Fibroblast of lung (primary cell): ENCODE data around the gene IKZF2. TPM values are rescaled to one million over a fixed set of nuclear protein-coding genes. Genes with fewer than 3 reads are reported as not detected.

ENCODE experiments used
- DNase-seq, 2 donors: peaks; one replicate each; pipeline versions ENCODE4 v3.0.0 to v3.0.0-alpha.2; 2010; ENCODE audit warnings: low read depth in 2 of 2
- H2AFZ ChIP-seq: 2 replicates; pipeline ENCODE4 v1.5.1; 2012; ENCODE audit warnings: low read length, control low read depth, inconsistent platforms
- H3K27ac ChIP-seq: 2 replicates; pipeline ENCODE4 v1.5.1; 2011; ENCODE audit warnings: low read length, control low read depth; ENCODE audit not compliant: insufficient read depth
- H3K27me3 ChIP-seq: 2 replicates; pipeline ENCODE4 v1.5.1; 2011; ENCODE audit warnings: mild to moderate bottlenecking, low read length; ENCODE audit not compliant: control insufficient read depth, insufficient read depth
- H3K36me3 ChIP-seq: 2 replicates; pipeline ENCODE4 v1.5.1; 2011; ENCODE audit warnings: low read length; ENCODE audit not compliant: control insufficient read depth, insufficient read depth
- H3K4me1 ChIP-seq: 2 replicates; pipeline ENCODE4 v1.5.1; 2011; ENCODE audit warnings: low read length; ENCODE audit not compliant: control insufficient read depth, insufficient read depth; ENCODE audit errors: extremely low read depth
- H3K4me2 ChIP-seq: 2 replicates; pipeline ENCODE4 v1.5.1; 2011; ENCODE audit warnings: low read length, control low read depth; ENCODE audit not compliant: insufficient read depth; ENCODE audit errors: extremely low read depth
- H3K4me3 ChIP-seq, 4 experiments: fragments of 200-600 bp in 1 of 4; sonication (generic) in 1 of 4; replicated peaks in 1 of 4; 2 replicates each; pipeline ENCODE4 v1.5.1; 2011 to 2016; ENCODE audit warnings: low read length in 4 of 4, low read depth in 3 of 4, mild to moderate bottlenecking in 3 of 4, control low read depth in 2 of 4, inconsistent platforms in 1 of 4, mixed read lengths in 1 of 4; ENCODE audit not compliant: insufficient read depth in 1 of 4; ENCODE audit errors: control extremely low read depth in 1 of 4
- H3K79me2 ChIP-seq: 2 replicates; pipeline ENCODE4 v1.5.1; 2012; ENCODE audit warnings: mild to moderate bottlenecking, low read length, inconsistent platforms; ENCODE audit not compliant: control insufficient read depth, insufficient read depth
- H3K9ac ChIP-seq: 2 replicates; pipeline ENCODE4 v1.5.1; 2011; ENCODE audit warnings: mild to moderate bottlenecking, low read length, control low read depth; ENCODE audit not compliant: insufficient read depth
- H3K9me3 ChIP-seq: 2 replicates; pipeline ENCODE4 v1.5.1; 2012; ENCODE audit warnings: low read depth, low read length; ENCODE audit not compliant: control insufficient read depth, insufficient read depth
- H4K20me1 ChIP-seq: 2 replicates; pipeline ENCODE4 v1.5.1; 2011; ENCODE audit warnings: low read length; ENCODE audit not compliant: control insufficient read depth, insufficient read depth; ENCODE audit errors: extremely low read depth
- CTCF ChIP-seq, 2 donors: IDR thresholded peaks in 1 of 2; conservative IDR thresholded peaks in 1 of 2; 1 replicate in 1 of 2; 2 replicates in 1 of 2; pipeline ENCODE4 v1.5.1; 2011 to 2012; ENCODE audit warnings: low read length in 2 of 2, control low read depth in 1 of 2, inconsistent platforms in 1 of 2, low read depth in 1 of 2, mild to moderate bottlenecking in 1 of 2
- EZH2 ChIP-seq: IDR thresholded peaks from 2 replicates; pipeline ENCODE4 v1.5.1; 2012; ENCODE audit warnings: low read length, control low read depth, mild to moderate bottlenecking; ENCODE audit errors: missing control alignments
- polyA plus RNA-seq, 2 donors: library from polyadenylated mRNA; depleted of rRNA in 1 of 2; stranded (reverse) in 1 of 2; unstranded in 1 of 2; fragments of >200 nt; gene quantifications; 2 replicates each; pipeline ENCODE4 v1.2.1, GENCODE V29; 2011 to 2012; ENCODE audit warnings: missing spikeins in 1 of 2
- total RNA-seq: library from RNA; depleted of rRNA; stranded (reverse); fragments of >200 nt; gene quantifications from 2 replicates; pipeline ENCODE4 v1.2.1, GENCODE V29; 2014

Gene IKZF2
- total and polyA plus RNA-seq, 2 donors (not counting 1 experiment from before 2014, with no cell fraction given), result 4.9 to 17.2 TPM

DNA sequence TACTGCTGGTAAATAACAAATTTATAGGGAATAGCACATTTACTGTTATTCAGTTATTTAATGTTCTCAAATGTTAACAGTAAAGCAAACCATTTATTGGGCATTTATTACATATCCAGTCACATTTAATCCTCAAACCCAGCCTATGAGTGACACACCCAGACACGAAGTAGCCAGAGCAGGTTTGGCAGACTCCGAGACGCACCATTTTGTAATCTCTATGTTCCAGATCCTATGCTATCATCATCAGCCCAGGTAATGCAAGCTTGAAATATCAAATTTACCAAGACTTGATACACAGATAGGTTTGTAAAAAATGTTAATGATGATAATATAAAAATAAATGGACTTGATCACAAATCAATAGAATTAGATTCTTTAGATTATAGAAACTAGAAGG lies 131.1 kb downstream of the IKZF2 start:
- no peak for TF ChIP-seq EZH2
- no peak for TF ChIP-seq CTCF (conservative IDR thresholded peaks at IDR 0.05 in 1 of 2, IDR thresholded peaks at IDR 0.05 in 1 of 2; ENCODE audit: low read depth in 1 of 2, low read length in 2 of 2)
- Histone ChIP-seq H3K79me2 (no peaks in the 10 kb centered on the region), H3K9me3 (no peaks in the 10 kb centered on the region), H2AFZ (no peak overlapping the region), H3K4me2 (no peak overlapping the region), H3K9ac (no peak overlapping the region), H3K4me3 (no peak overlapping the region), H3K4me1 (peaks cover 2% of the 10 kb centered on the region), H3K27me3 (no peaks in the 10 kb centered on the region), H4K20me1 (no peaks in the 10 kb centered on the region), H3K27ac (no peak overlapping the region), H3K36me3 (no peaks in the 10 kb centered on the region)
- no peak for DNase-seq

DNA sequence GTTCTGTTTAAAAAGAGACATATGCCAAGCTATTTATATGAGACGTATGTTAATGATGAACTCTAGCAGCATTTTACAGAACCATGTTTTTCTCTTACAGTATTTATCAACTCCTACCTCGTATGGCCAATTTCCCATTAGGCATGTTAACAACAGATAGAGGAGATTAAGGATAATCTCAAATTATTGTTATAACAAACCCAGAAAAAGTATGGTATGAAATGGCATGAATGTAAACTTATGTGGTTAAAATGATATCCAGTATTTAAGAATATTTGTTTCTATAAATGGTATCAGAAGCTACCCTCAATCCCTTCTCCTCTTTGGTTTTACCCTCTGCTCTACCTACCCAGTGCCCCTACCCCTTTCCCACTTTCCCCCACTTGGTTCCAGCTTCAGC lies 132.0 kb downstream of the IKZF2 start:
- Histone ChIP-seq H3K9ac (no peak overlapping the region), H2AFZ (no peak overlapping the region), H3K36me3 (no peaks in the 10 kb centered on the region), H3K4me3 (no peak overlapping the region), H3K27ac (no peak overlapping the region), H3K79me2 (no peaks in the 10 kb centered on the region), H3K27me3 (no peaks in the 10 kb centered on the region), H3K4me2 (no peak overlapping the region), H4K20me1 (no peaks in the 10 kb centered on the region), H3K4me1 (peaks cover 2% of the 10 kb centered on the region), H3K9me3 (no peaks in the 10 kb centered on the region)
- TF ChIP-seq CTCF (conservative IDR thresholded peaks at IDR 0.05 in 1 of 2, IDR thresholded peaks at IDR 0.05 in 1 of 2; ENCODE audit: low read depth in 1 of 2, low read length in 2 of 2) (no peak), EZH2 (no peak)
- DNase-seq, result no peak

DNA sequence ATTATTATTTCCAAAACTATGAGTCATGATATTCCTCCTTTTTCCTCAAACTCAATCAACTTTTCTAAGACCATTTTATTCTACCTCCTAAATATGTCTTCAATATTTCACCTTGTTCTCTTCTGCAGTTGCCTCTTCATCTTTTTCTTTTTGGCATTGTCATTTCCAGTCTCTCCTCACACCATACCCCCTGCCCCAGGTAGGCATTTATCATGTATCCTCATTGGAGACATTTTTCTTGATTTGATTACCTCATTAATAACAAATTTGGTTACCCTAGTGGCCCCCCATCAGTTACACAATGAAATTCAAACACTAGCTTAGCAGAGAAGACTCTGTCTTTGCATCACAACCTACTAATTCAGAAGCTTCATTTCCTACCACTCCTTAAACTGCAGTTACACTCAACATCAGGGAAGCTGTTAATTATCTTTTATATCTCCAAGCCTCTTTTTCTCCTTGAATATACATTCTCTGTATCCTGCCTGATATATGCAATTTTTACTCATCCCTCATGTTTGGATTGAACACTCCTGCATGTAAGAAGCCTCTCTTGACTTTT lies 133.0 kb downstream of the IKZF2 start:
- Histone ChIP-seq H3K4me2 (no peak overlapping the region), H3K36me3 (no peaks in the 10 kb centered on the region), H3K4me3 (no peak overlapping the region), H3K27me3 (no peaks in the 10 kb centered on the region), H3K27ac (no peak overlapping the region), H3K4me1 (peaks cover 2% of the 10 kb centered on the region), H4K20me1 (no peaks in the 10 kb centered on the region), H3K79me2 (no peaks in the 10 kb centered on the region), H3K9me3 (no peaks in the 10 kb centered on the region), H3K9ac (no peak overlapping the region), H2AFZ (no peak overlapping the region)
- no peak for DNase-seq
- TF ChIP-seq CTCF (conservative IDR thresholded peaks at IDR 0.05 in 1 of 2, IDR thresholded peaks at IDR 0.05 in 1 of 2; ENCODE audit: low read depth in 1 of 2, low read length in 2 of 2), result no peak
